Measurements from ENCODE around the gene NUBP2.

- no peak for TF ChIP-seq CTCF (conservative IDR thresholded peaks at IDR 0.05 in 1 of 2, IDR thresholded peaks at IDR 0.05 in 1 of 2; ENCODE audit: low read depth in 1 of 2, low read length in 2 of 2)
- TF ChIP-seq EZH2 (IDR thresholded peaks at IDR 0.05; ENCODE audit: low read length, missing control alignments) = no peak
Observed at GRCh38 chr16:1777375-1778199, 5.2 kb upstream of the NUBP2 start.

Data from fibroblast of lung (primary cell).